Common myeloid progenitor, CD34-positive (primary cell): ENCODE data around the gene WDPCP.
A peak's percentile ranks its signal among the peaks of the same experiment; 100 is the strongest.

Experiments used
- CTCF ChIA-PET: fragments of 350-600 bp; sonication (Branson Sonifier 250); formaldehyde crosslinking; loops from one replicate; lab custom pipeline; 2021; ENCODE audit warnings: antibody characterized with exemption; lab: Charles Lee
- POLR2A ChIA-PET: fragments of 350-600 bp; sonication (Branson Sonifier 250); formaldehyde crosslinking; loops from one replicate; lab custom pipeline; 2021; ENCODE audit warnings: antibody characterized with exemption; lab: Charles Lee
- DNase-seq, 3 donors: peaks; one replicate each; pipeline versions ENCODE4 v3.0.0 to v3.0.0-alpha.2; 2013
- H3K27ac ChIP-seq, 2 experiments: 1 replicate in 1 of 2; 2 replicates in 1 of 2; pipeline ENCODE4 v1.7.0; 2013; ENCODE audit warnings: inconsistent platforms in 2 of 2, low read length in 2 of 2, mild to moderate bottlenecking in 2 of 2, low read depth in 1 of 2, moderate library complexity in 1 of 2; ENCODE audit not compliant: severe bottlenecking in 2 of 2, insufficient read depth in 1 of 2, poor library complexity in 1 of 2
- H3K27me3 ChIP-seq, 5 experiments: replicated peaks in 2 of 5; 1 replicate in 3 of 5; 2 replicates in 2 of 5; pipeline versions ENCODE4 v1.6.1 to v1.7.0; 2013; ENCODE audit warnings: low read length in 4 of 5, mild to moderate bottlenecking in 2 of 5, moderate library complexity in 2 of 5, inconsistent platforms in 1 of 5; ENCODE audit not compliant: insufficient read depth in 5 of 5, control insufficient read depth in 4 of 5
- H3K36me3 ChIP-seq, 4 experiments: 1 replicate in 2 of 4; 2 replicates in 2 of 4; pipeline versions ENCODE4 v1.6.1 to v1.7.0; 2013; ENCODE audit warnings: low read length in 3 of 4, control low read depth in 1 of 4, mild to moderate bottlenecking in 1 of 4; ENCODE audit not compliant: control insufficient read depth in 4 of 4, insufficient read depth in 4 of 4
- H3K4me1 ChIP-seq, 4 experiments: 1 replicate in 3 of 4; 2 replicates in 1 of 4; pipeline versions ENCODE4 v1.6.1 to v1.7.1; 2013; ENCODE audit warnings: low read length in 3 of 4, mild to moderate bottlenecking in 3 of 4, control low read depth in 1 of 4, inconsistent platforms in 1 of 4, moderate library complexity in 1 of 4; ENCODE audit not compliant: control insufficient read depth in 4 of 4, insufficient read depth in 4 of 4; ENCODE audit errors: control extremely low read depth in 1 of 4
- H3K4me3 ChIP-seq, 7 experiments: 1 replicate in 4 of 7; 2 replicates in 3 of 7; pipeline versions ENCODE4 v1.5.1 to v1.7.0; 2013; ENCODE audit warnings: mild to moderate bottlenecking in 7 of 7, low read length in 6 of 7, moderate library complexity in 6 of 7, inconsistent platforms in 2 of 7, low read depth in 2 of 7, control low read depth in 1 of 7; ENCODE audit not compliant: insufficient read depth in 4 of 7, control insufficient read depth in 1 of 7; ENCODE audit errors: extremely low read depth in 1 of 7
- H3K9me3 ChIP-seq, 5 experiments: 1 replicate in 4 of 5; 2 replicates in 1 of 5; pipeline versions ENCODE4 v1.6.1 to v1.7.1; 2013; ENCODE audit warnings: low read length in 4 of 5, mild to moderate bottlenecking in 2 of 5, inconsistent platforms in 1 of 5, low read depth in 1 of 5, moderate library complexity in 1 of 5; ENCODE audit not compliant: control insufficient read depth in 4 of 5, insufficient read depth in 2 of 5; ENCODE audit errors: control extremely low read depth in 1 of 5
- WGBS: methylation state at CpG from one replicate; pipeline ENCODE4 v1.1.5; 2013; ENCODE audit not compliant: insufficient coverage; 5-methylcytosine and 5-hydroxymethylcytosine counted together

The WDPCP gene

GRCh38 chr2:63436488-63436887, 151.8 kb downstream of the WDPCP start:
- no peak for DNase-seq
- CTCF ChIA-PET: interaction anchor here (1.4 kb wide), 1 partner anchor 10 kb away, joined by 3 read pairs; no protein-coding TSS in a partner anchor
- no peak overlapping the region for H3K27ac ChIP-seq
- no peaks in the 10 kb centered on the region for H3K27me3 ChIP-seq
- H3K9me3 ChIP-seq: no peaks in the 10 kb centered on the region
- peaks cover 0 to 6% (median 1%) of the 10 kb centered on the region in 4 experiments for H3K36me3 ChIP-seq
- H3K4me3 ChIP-seq: no peak overlapping the region
- H3K4me1 ChIP-seq: no peaks in the 10 kb centered on the region
- POLR2A ChIA-PET: no interaction called here

GRCh38 chr2:63435070-63435469, 153.2 kb downstream of the WDPCP start:
- POLR2A ChIA-PET: no interaction called here
- H3K36me3 ChIP-seq: peaks cover 0 to 6% (median 0%) of the 10 kb centered on the region in 4 experiments
- CTCF ChIA-PET: no interaction called here
- no peak overlapping the region for H3K27ac ChIP-seq
- no peak overlapping the region for H3K4me3 ChIP-seq
- H3K27me3 ChIP-seq: no peaks in the 10 kb centered on the region
- no peaks in the 10 kb centered on the region for H3K9me3 ChIP-seq
- no peaks in the 10 kb centered on the region for H3K4me1 ChIP-seq
- DNase-seq: no peak
- no CpG with 5 or more reads among the region's 1 CpG for WGBS

- 91% methylated on average over 6 of the region's 12 CpGs for WGBS
- CTCF ChIA-PET: interaction anchor here (1.4 to 1.6 kb wide), 2 partner anchors 9 to 11 kb away, joined by 4 read pairs; no protein-coding TSS in a partner anchor
Measured at GRCh38 chr2:63434024-63435001, 154.0 kb downstream of the WDPCP start.

GRCh38 chr2:63432373-63432772, 155.9 kb downstream of the WDPCP start:
- no peak overlapping the region for H3K27ac ChIP-seq
- H3K9me3 ChIP-seq: peaks cover 0 to 7% (median 0%) of the 10 kb centered on the region in 5 experiments
- no peaks in the 10 kb centered on the region for H3K27me3 ChIP-seq
- H3K4me3 ChIP-seq: no peak overlapping the region
- CTCF ChIA-PET: no interaction called here
- no peaks in the 10 kb centered on the region for H3K4me1 ChIP-seq
- peaks cover 0 to 3% (median 0%) of the 10 kb centered on the region in 4 experiments for H3K36me3 ChIP-seq
- peak in 1 of 3 donors; percentile 5 for DNase-seq
- POLR2A ChIA-PET: no interaction called here

More at GRCh38 chr2:63434024-63435001, 154.0 kb downstream of the WDPCP start:
- H3K27me3 ChIP-seq: no peaks in the 10 kb centered on the region
- no peak overlapping the region for H3K4me3 ChIP-seq
- no peak for DNase-seq
- H3K36me3 ChIP-seq: peaks cover 0 to 3% (median 1%) of the 10 kb centered on the region in 4 experiments
- H3K27ac ChIP-seq: no peak overlapping the region
- POLR2A ChIA-PET: no interaction called here
- H3K4me1 ChIP-seq: no peaks in the 10 kb centered on the region
- no peaks in the 10 kb centered on the region for H3K9me3 ChIP-seq

- H3K4me3 ChIP-seq: no peak overlapping the region
- no peak for DNase-seq
- POLR2A ChIA-PET: no interaction called here
- no peak overlapping the region for H3K27ac ChIP-seq
- H3K4me1 ChIP-seq: no peaks in the 10 kb centered on the region
- H3K27me3 ChIP-seq: no peaks in the 10 kb centered on the region
- H3K9me3 ChIP-seq: peaks cover 0 to 13% (median 0%) of the 10 kb centered on the region in 5 experiments
- CTCF ChIA-PET: interaction anchor here (1.3 kb wide), 1 partner anchor 13 kb away, joined by 4 read pairs; no protein-coding TSS in a partner anchor
- H3K36me3 ChIP-seq: peaks cover 0 to 6% (median 0%) of the 10 kb centered on the region in 4 experiments
Measured at GRCh38 chr2:63425606-63426005, 162.7 kb downstream of the WDPCP start.

- DNase-seq: no peak
- Histone ChIP-seq H3K36me3 (peaks cover 0 to 6% (median 0%) of the 10 kb centered on the region in 4 experiments), H3K4me3 (no peak overlapping the region), H3K27ac (no peak overlapping the region), H3K9me3 (peaks cover 0 to 13% (median 0%) of the 10 kb centered on the region in 5 experiments), H3K27me3 (no peaks in the 10 kb centered on the region), H3K4me1 (no peaks in the 10 kb centered on the region)
- WGBS: 67% methylated on average over 3 of the region's 4 CpGs
- ChIA-PET CTCF (interaction anchor here (1.3 kb wide), 1 partner anchor 14 kb away, joined by 4 read pairs; no protein-coding TSS in a partner anchor), POLR2A (no interaction called here)
Measured at GRCh38 chr2:63425079-63425416, 163.2 kb downstream of the WDPCP start.
